Fibroblast of skin of back (primary cell): ENCODE measurements around the gene HRH1.

Source experiments
- DNase-seq: peaks from one replicate; pipeline ENCODE4 v3.0.0-alpha.2; 2013

The HRH1 gene

DNA sequence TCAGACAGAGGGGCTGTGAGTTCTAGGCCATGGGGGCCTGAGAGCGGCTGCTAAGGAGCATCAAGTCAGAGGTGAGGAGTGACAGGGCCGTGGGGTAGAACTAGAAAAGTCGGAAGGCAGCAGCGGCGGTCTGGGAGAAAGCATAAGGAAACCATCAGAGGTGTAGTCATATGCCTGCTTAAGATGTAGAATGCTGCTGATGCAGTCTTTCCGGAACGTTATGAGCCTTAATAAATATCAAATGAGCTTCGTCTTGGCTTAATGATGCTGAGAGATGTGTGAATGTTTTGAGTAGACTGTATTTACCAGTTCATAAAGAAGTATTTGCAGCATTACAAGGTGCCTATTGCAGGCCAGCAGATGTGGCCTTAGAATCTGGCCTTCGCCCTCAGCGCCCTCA lies 133.1 kb downstream of the HRH1 start:
- no peak for DNase-seq

DNA sequence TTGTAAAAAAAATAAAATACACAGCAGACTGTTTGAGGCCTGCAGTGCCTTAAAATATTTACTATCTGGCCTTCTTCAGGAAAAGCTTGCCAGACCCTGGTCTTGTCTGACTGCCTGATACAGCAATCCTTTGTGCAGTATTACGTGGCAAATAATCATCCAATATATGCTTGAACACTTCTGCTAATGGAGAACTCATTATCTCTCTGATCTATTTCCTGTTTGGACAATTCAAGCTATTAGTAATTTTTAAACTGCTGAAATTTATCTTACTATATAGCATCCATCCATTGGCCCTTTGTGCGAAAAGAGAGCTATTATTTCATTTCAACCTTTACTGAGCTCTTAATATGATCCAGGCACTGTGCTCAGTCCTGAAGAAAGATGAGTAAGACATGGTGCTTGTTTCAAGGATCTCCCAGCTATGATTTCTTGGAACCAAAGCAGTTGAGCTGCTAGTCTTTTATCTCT lies 133.8 kb downstream of the HRH1 start:
- peak; percentile 41 for DNase-seq

DNA sequence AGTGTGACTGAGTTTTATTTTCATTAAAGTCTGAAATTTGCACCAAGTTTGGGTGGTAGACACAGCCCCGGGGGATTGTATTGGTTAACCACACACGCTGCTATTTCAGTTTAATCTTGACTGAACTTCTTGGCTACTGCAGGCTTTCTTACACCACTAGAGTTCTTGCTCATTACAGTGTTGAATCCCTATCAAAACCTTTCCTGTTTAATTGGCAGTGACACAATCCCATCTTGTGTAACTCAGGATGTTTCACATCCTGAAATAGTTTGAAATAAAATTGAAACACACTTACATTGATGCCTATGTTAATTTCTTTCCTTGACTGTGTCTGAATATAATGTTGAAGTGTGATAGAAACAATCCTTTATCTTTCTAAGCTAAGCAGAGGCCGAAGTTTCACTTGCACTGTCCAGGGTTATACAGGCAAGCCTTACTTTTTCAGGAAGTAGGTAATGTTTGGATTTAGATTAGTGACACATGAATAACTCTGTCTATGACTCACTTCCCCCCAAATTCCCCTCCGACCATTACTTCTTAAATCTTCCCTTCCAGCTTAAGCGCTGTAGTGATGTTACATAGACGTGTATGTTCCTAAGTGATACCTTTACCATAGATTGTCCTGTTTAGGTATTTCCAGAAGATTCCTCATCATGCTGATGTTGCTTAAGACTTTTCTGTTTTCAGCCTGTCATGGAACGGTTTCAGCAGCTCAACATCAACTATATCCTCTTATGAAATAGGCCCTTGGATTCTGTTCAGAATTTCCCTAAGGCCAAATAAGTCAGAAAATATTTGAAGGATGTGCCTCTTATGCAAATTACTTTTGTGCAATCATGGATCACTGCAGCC lies 134.7 kb downstream of the HRH1 start:
- DNase-seq = peak; percentile 89

DNA sequence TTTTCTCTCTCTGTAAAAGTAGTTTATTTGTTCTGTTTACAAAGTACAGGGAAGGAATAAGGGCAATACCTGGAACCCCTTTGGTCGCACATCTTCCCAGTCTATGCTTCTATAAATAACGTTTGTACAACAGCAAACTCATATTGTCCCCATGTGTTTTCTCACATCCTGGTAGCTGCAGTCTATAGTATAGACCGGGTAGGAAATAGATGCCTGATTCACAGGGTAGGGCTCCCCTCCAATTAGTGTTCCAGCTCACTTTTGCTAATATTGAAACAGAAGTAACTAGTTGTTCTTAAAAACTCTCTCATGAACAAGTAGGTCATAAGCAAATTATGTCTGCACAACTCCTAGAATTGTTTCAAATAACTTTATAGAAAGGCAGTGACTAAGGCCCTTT lies 135.6 kb downstream of the HRH1 start:
- no peak for DNase-seq

DNA sequence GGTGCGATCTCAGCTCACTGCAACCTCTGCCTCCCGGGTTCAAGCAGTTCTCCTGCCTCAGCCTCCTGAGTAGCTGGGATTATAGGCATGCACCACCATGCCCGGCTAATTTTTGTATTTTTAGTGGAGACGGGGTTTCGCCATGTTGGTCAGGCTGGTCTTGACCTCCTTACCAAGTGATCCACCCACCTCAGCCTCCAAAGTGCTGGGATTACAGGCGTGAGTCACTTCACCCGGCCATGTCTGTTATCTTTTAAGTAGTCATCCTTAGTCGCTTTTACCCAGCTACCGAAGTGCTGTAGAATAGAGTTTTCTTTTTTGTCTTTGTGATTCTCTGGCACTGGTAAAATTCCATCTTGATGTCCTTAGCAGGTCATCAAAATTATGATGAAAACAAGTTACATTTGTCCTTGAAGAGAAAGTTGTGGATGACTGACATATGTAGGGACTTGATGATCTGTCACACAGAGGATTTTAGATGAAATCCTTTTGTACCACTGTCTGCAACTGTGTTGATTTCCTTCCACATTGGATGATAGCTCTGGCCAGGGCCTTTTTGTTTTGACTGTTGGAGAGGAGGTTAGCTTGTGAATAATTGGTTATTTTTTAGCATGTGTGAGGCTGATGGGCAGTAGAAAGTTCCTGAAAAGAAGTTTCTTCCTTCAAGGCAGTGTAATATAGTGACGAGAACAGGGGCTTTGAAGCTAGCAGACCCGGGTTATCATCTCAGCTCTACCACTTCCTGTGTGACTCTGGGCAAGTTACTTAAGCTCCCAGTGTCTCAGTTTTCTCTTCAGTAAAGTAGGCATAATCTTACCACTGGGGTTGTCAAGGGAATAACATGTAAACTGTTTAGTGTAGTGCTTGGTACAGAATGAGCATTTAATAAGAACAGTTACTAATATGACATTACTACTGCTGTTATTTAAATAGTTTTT lies 136.7 kb downstream of the HRH1 start:
- peak; percentile 77 for DNase-seq

DNA sequence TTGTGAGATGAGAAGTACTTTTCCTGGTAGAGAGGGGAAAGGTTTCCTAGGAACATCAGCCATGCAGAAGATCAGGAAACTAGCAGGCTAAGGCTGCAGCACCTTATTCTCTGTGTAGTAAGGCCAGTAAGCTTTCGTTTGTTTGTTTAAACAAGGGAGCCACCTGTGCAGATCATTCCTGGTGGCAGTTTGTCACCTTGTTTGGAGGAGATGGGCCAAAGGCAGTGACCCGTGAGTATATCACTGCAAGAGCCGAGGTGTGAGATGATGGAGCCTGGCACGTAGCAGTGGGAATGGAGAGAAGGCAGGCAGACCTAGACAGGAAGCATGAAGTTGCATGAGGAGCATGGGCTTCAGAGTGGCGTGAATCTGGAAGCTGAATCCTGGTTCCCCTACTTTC lies 137.5 kb downstream of the HRH1 start:
- no peak for DNase-seq

DNA sequence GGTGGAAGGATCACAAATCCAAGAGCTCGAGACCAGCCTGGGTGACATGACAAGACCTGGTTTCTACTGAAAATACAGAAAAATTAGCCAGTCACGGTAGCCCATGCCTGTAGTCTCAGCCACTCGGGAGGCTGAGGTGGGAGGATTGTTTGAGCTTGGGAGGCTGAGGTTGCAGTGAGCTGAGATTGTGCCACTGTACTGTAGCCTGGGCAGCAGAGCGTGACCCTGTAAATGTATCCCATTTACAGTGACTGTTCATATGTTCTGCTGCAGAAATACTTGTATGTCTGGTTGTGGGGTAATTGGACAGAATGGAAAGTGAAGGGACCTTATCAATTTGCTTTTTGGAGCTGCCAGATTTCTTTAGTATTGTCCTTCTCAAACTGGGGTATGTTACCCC lies 142.8 kb downstream of the HRH1 start:
- DNase-seq = no peak

DNA sequence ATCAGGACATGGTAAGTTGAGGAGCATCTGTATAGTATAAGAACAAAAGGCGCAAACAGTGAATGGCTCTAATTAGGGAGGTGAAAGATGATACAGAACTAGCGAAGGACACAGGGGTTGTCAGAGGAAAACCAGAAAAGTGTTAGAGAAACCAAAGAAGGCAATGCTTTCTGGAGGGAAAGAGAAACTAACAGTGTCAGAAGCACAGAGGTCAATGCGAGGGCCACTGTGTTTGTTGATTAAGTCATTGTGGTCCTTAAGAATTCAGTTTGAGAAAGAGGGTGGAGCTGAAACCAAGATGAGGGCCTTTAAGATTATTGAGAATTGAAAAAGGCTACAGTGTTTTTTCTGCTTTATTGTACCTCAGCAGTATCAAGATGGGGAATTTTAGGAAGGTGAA lies 146.7 kb downstream of the HRH1 start:
- DNase-seq = no peak

DNA sequence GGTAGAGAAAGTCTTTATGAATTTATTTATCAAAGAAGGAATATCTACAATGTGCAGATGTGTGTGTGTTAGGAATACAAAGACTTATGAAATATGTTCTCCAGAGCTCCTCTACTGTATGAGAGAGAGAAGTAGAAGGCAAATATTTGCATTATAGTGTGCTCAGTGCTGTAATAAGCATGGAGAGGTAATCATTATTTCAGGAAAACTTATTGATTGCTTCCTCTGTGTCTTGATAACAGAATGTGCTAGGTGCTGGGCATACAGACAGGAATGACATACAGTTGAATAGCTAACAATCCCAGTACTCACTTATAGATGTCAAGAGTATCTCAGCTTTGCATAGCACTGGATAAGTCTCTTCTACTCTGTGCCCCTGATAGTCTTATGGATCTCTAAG lies 148.2 kb downstream of the HRH1 start:
- no peak for DNase-seq

DNA sequence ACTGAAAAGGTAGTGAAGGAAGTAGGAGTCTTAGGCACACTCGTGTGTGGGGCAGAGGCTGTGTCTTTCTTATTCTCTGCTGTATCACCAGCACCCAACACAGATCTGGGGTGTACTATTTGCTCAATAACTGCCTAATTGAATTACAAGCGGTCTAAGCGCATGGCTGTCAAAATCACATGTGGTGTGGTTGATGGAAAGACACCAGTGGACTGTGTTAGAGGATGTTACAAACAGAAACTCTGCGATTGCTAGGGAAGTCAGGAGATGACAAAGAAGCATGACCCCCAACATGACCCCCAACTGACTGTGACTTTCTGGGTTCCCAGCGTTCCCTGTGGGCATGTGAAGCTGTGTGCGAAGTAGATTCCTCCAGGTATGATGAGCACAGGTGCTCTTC lies 149.9 kb downstream of the HRH1 start:
- DNase-seq = no peak

DNA sequence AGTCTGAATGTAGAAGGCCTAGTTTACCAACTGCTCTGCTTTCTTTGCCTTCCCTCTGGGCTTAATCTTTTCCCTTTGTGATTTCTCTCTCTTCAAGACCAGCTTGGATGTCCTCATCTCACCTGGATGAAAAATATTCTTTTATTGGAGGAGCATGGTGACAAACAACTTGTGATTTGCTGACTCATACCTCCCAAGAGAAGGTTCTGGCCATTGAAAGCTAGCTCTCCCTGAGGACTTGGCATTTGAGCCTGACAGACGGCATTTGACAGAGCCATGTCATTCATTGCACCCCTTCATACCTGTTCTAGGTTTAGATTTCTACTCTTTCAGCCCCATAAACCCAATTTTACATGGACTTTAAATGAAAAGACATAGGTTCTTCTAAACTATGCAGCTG lies 151.2 kb downstream of the HRH1 start:
- DNase-seq = peak; percentile 19

DNA sequence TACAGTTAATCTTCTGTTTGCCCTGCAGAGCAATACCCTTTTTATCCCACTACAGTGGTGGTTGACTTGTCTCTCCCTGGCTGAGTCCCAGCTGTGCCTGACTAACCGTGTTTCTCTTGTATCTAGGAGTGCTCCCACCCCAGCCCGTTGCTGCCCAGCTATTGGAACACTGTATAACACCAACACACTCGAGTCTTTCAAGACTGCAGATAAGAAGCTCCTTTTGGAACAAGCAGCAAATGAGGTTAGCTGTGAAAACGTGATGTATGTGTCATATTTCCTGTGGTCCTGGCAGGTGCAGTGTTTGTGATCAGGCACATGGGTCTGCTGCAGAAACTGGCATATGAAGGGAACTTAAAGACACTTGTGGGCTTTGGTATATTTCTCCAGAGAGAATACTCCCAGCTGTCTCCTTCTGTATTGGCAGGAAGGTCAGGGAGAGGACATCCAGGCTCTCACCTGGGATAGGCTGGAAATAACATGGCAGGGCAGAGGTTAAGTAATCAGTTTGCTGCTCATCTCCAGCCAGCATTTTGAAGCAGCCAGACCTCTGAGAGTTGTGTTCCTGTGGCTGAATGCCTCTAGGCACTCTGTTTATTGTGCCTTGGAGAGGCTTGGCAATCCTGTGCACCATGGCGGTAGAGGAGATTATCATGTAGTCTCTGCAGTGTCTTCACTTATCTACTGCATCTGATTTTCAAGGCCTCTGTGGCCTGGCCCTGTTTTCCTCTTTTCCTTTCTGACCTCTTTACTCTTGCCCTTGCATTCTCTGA lies 152.7 kb downstream of the HRH1 start:
- no peak for DNase-seq

DNA sequence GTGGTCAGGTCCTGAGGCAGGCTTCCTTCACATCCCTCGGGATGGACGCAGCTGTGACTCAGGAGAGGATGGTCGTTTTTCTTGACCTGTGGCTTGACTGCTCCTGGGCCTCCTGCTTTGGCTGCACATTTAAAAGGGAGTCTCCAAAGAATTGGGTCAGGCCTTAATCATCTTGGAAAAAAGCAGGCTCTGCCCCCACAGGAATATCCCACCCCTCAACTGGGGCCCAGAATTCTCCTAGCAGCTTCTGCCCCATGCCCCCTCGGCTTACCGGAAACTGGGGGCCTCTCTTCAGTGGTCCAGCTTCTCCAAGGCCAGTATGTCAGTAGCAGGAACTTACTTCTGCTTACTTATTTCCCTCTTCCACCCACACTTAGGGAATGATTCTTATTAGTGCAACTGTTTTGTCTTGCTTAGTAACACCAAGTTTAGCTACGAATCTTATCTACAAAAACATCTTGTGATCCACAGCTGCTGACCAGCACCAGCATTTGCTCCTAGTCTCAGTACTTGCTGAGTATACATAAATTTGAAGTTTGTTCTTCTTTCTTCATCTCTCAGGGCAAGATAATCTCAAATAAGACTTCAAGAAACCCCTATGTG lies 153.6 kb downstream of the HRH1 start:
- DNase-seq = no peak

DNA sequence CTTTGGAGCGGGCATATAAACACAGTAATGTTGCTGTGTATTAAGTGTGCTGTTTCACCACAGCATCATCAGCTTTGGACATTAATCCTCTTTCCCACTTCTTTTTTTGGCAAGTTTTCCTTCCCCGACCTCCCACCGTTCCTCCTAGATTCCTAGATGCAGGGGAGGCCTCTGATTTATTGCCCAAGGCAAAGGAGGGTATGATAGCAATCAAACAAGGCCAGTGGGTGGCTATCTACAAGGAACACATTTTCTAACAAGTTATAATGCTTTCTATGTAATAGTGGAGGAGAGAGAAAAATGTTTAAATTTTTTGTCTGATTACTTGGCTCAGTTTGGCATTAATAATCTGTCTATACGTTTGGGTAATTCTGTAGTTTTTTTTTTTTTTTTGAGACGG lies 156.0 kb downstream of the HRH1 start:
- DNase-seq = no peak

DNA sequence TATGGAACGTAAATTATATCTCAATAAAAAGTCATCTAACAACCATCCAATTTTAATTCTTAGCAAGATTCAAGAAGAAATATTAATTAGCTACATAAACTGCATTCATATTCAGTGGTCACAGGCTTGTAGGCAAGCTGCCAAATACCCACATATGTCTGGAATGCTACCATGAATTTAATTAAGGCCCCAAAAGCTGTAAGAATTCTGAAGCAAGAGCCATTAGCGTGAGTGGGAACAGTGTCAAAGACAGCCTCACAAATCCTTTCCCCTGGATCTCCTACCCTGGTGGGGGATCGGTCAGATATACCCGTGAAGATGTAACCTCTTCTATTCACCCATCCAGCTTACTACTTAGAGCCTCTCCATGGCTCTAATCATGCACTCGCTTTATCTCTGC lies 157.9 kb downstream of the HRH1 start:
- peak; percentile 20 for DNase-seq
